Progenitor cell of endocrine pancreas (in vitro differentiated cells): Measurements from ENCODE around the gene PHACTR1. TPM values are rescaled to one million over a fixed set of nuclear protein-coding genes. Genes with fewer than 3 reads are reported as not detected.

Source experiments
- DNase-seq: peaks from one replicate; pipeline ENCODE4 v3.0.0; 2021; ENCODE audit warnings: low spot score; ENCODE audit not compliant: unreplicated experiment
- H3K27ac Mint-ChIP-seq: 2 replicates; pipeline ENCODE4 v1.8.0; 2021; ENCODE audit warnings: mild to moderate bottlenecking, moderate library complexity, mixed read lengths
- H3K27me3 Mint-ChIP-seq: 2 replicates; pipeline ENCODE4 v1.8.0; 2021; ENCODE audit warnings: mixed read lengths
- H3K36me3 Mint-ChIP-seq: 2 replicates; pipeline ENCODE4 v1.8.0; 2022; ENCODE audit warnings: mixed read lengths; ENCODE audit not compliant: insufficient read depth
- H3K4me1 Mint-ChIP-seq: 2 replicates; pipeline ENCODE4 v1.8.0; 2021; ENCODE audit warnings: low read depth, mixed read lengths
- H3K4me3 Mint-ChIP-seq: 2 replicates; pipeline ENCODE4 v1.8.0; 2021; ENCODE audit warnings: low read depth, mild to moderate bottlenecking, moderate library complexity, mixed read lengths
- H3K9me3 Mint-ChIP-seq: 2 replicates; pipeline ENCODE4 v1.8.0; 2021; ENCODE audit warnings: low read depth, mixed read lengths
- CTCF ChIP-seq: fragments of 200-600 bp; sonication (generic); IDR thresholded peaks from one replicate; pipeline ENCODE4 v1.5.0; 2021; ENCODE audit warnings: antibody characterized with exemption, mild to moderate bottlenecking; ENCODE audit not compliant: unreplicated experiment
- total RNA-seq: library from RNA; stranded (reverse); gene quantifications from 2 replicates; pipeline ENCODE4 v1.2.1, GENCODE V29; 2021

The PHACTR1 gene
- total RNA-seq, 1 donor from 2014 or later: 8.6 TPM

- H3K27ac Mint-ChIP-seq: no peak overlapping the region
- H3K27me3 Mint-ChIP-seq: peaks cover 6% of the 10 kb centered on the region
- H3K9me3 Mint-ChIP-seq: peaks cover 17% of the 10 kb centered on the region
- peaks cover 11% of the 10 kb centered on the region for H3K4me1 Mint-ChIP-seq
- TF ChIP-seq CTCF: peak; percentile 34
- H3K4me3 Mint-ChIP-seq: no peak overlapping the region
- H3K36me3 Mint-ChIP-seq: peaks cover 4% of the 10 kb centered on the region
- no peak for DNase-seq
These were observed 173.7 kb downstream of the PHACTR1 start for GRCh38 chr6:12890171-12890790.

- peaks cover 5% of the 10 kb centered on the region for H3K27me3 Mint-ChIP-seq
- H3K4me1 Mint-ChIP-seq: peaks cover 11% of the 10 kb centered on the region
- no peak for DNase-seq
- H3K27ac Mint-ChIP-seq: no peak overlapping the region
- H3K36me3 Mint-ChIP-seq: peaks cover 4% of the 10 kb centered on the region
- H3K9me3 Mint-ChIP-seq: peaks cover 17% of the 10 kb centered on the region
- no peak overlapping the region for H3K4me3 Mint-ChIP-seq
- no peak for TF ChIP-seq CTCF
These were observed 175.0 kb downstream of the PHACTR1 start for GRCh38 chr6:12891595-12891994.

- Mint-ChIP-seq H3K27ac (no peak overlapping the region), H3K9me3 (peaks cover 17% of the 10 kb centered on the region), H3K36me3 (peaks cover 4% of the 10 kb centered on the region)
These were observed 175.6 kb downstream of the PHACTR1 start for GRCh38 chr6:12892151-12892550.

GRCh38 chr6:12893036-12893435 lies 176.5 kb downstream of the PHACTR1 start:
- H3K9me3 Mint-ChIP-seq: peaks cover 17% of the 10 kb centered on the region
- H3K36me3 Mint-ChIP-seq: peaks cover 4% of the 10 kb centered on the region
- DNase-seq: no peak
- H3K27me3 Mint-ChIP-seq: no peaks in the 10 kb centered on the region
- H3K27ac Mint-ChIP-seq: no peak overlapping the region
- H3K4me3 Mint-ChIP-seq: no peak overlapping the region
- peaks cover 12% of the 10 kb centered on the region for H3K4me1 Mint-ChIP-seq
- TF ChIP-seq CTCF: no peak

More at GRCh38 chr6:12892151-12892550, 175.6 kb downstream of the PHACTR1 start:
- no peak overlapping the region for H3K4me3 Mint-ChIP-seq
- DNase-seq: no peak
- H3K27me3 Mint-ChIP-seq: peaks cover 3% of the 10 kb centered on the region
- H3K4me1 Mint-ChIP-seq: peaks cover 12% of the 10 kb centered on the region
- TF ChIP-seq CTCF: no peak

DNA sequence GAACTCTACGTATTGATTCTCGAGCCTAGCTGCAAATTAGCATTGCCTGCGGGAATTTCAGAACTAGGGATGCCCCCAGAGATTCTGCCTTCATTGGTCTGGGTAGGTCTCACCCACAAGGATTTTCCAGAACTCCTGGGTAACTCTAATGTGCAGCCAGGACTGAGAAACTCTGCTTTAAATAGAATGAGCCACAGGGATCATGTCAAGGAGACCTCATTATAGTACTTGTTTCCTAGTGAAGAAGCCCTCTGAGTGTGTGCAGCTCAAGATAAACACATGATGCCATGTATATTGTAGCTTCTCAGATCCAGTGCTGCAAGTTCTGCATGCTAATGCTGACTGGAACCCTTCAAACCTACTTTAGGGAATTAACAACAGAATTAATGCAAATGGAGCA lies 179.2 kb downstream of the PHACTR1 start:
- H3K27ac Mint-ChIP-seq: no peak overlapping the region
- no peak for TF ChIP-seq CTCF
- H3K4me3 Mint-ChIP-seq: no peak overlapping the region
- H3K9me3 Mint-ChIP-seq: peaks cover 12% of the 10 kb centered on the region
- DNase-seq: no peak
- H3K4me1 Mint-ChIP-seq: peaks cover 13% of the 10 kb centered on the region
- peaks cover 2% of the 10 kb centered on the region for H3K36me3 Mint-ChIP-seq
- H3K27me3 Mint-ChIP-seq: peaks cover 3% of the 10 kb centered on the region
